Activated naive CD4-positive, alpha-beta T cell treated with Interleukin-2 at 50 U/mL for 16 hours (primary cell): Measurements from ENCODE around the gene PLA2G4B.

ENCODE experiments used
- DNase-seq: peaks from one replicate; pipeline ENCODE4 v3.0.0-alpha.2; 2020

PLA2G4B gene

DNA sequence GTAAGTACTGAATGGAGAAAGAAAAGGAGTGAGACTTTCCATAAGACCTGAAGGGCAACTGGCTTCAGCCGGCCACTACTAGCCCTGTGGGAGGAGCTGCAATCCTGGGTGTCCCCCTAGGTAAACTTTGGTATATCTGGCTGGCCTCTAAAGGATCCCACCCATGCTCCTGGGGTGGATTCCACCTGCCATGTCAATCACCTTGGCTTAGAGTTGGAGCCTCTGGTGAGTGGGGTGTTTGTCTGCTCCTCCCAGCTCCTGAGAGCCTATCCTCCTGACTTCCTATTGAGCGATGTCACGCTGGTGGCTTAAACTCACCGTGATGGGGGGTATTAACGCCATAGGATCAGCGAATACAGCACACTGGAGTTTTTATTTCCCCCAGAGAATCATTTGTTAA lies 52.6 kb downstream of the PLA2G4B start:
- no peak for DNase-seq

DNA sequence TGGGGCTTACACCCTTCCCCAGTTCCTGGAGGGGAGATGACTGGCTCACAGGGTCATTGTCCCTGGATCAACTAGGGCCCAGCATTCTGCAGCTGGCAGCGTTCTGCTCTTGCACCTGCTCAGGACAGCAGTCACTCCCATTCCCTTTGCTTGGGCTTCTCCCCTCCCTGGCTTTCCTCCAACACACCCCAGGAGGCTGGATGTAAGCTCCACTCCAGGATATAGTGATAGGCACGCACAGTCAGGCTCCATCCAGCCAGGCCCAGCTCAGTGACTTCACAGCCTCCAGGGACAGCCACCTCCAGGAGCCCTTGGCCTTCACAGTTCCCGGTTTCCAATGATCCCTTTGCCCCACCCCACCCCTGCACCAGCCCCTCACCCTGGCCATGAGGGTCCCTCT lies 53.3 kb downstream of the PLA2G4B start:
- DNase-seq: no peak

DNA sequence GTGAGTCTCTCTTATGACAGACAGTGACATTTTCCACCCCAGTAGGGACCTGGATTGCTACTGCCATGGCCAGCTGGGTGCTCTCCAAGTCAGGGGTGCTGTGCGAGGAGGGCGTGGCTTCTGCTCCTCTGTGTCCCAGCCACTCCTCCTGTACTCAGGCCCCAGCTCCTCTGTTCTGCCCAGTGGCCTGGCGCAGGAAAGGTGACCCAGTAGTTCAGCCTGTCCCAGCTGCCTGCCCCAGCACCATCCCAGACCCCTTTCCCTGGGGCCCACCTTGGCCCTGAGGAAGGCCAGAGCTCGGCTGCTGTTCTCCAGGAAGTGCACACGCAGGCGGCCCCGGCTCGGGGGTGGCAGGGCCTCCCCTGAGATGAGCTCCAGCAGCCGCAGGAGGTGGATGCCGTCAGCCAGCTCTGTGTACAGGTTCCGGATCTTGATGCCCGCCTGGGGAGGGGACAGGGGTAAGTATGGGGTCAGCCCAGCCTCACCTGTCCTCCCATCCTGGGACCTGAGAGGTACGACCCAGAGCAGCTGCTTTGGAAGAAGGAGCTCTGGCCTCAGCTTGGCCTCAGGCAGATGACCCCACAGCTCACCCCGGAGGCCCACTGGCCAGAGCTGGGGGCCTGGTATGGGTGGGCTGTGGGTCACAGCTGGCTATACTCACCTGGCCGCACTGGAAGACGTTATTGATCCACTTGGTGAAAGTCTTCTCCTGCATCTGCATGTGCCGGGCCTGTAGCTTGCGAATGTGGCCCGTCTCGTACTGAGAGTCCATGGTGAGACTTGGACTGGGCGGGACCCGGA lies 54.2 kb downstream of the PLA2G4B start:
- DNase-seq: peak; percentile 15

DNA sequence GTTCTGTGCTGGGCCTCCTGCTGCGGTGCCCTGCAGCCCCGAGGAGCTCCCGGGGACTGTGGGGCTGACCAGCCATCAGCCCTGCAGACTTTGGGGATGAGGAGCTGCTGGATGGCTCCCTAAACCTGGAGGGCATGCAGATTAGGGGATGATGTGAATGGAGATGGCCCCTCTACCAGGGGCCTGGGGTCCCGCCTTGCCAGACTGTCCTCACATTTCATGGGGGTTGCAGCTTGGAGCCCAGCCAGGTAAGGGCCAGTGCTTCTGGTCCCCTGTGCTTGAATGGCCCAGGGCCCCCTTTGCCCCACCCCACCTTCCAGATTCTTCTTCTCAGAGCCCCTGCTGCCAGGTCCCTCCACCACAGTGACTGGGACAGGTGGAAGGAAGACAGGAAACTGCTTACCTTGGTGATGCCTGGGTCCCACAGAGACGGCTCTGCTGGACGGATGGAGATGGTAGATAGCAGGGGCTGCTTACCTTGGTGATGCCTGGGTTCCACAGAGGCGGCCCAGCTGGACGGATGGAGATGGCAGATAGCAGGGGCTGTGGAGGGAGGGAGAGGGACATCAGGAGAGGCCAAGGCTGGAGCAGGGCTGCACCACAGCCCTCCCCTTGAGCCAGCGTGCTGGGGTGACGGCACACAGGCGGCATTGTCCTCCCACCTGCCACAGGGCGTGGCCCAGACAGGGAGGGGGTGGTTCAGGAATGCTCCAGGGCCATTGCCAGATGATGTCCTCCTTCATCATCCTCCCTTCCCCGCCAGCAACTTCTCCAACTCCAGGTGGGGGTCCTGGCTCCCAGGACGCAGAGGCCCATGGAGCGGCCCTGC lies 55.0 kb downstream of the PLA2G4B start, which contains the start of gene SPTBN5:
TSS of gene SPTBN5 (minus strand) at position 632 of the 829 bp plus-strand sequence. CDS start at position 76, 556 bp downstream.
- no peak for DNase-seq

DNA sequence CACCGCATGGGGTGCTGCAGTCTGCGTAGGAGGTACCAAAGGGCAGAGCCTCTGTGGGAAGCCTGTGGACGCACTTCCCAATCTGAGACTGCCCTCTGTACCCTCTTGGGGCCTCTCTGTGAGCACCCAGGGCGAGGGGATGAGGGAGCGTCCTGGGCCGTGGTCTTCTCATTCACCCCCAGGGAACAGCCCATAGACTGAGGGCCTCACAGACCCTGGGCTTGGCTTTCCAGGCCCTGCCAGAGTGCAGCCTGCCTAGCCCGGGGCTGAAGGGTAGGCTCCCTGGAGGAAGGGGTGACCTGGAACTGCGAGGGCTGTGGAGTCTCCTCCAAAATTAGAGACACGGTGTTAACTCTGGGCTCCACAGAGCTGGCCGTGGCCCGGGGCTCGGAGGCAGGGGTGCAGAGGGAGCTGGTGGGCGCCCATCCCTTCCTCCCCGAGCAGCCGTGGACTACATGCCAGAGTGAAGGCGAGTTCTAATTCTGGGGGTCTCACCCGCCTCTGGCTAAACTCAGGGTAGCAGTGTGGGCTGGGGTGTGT lies 55.7 kb downstream of the PLA2G4B start:
- no peak for DNase-seq

DNA sequence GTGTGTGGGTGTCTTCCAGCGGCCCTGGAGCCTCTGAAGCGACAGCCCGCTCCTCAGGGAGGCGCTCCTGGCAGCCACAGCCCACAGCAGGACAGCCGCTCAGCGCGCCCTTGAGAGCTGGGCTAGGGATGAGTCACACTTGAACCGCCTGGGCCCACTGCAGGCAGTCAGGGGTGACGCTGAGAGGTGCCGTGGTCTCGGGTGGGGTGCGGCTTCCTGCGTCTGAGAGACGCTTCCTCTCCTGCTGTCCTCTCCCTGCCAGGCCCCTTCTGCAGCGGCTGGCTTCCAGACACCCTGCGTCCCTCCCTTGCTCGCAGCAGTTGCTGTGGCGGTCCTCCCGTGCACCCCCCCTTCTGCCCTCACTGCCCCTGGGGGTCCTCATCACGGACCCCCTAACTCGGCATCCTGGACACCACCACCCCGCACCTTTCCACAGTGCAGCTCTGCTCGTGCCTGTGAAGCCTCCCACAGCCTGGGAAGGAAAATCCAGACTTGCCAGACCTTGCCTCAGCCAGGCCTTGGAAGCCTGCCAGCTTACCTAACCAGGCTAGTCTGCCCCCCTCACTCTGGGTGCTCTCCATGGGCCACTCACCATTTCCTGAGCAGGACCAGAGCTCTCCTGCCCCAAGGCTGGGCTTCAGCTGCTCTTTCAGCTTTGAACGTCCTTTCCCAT lies 56.3 kb downstream of the PLA2G4B start:
- peak; percentile 79 for DNase-seq

DNA sequence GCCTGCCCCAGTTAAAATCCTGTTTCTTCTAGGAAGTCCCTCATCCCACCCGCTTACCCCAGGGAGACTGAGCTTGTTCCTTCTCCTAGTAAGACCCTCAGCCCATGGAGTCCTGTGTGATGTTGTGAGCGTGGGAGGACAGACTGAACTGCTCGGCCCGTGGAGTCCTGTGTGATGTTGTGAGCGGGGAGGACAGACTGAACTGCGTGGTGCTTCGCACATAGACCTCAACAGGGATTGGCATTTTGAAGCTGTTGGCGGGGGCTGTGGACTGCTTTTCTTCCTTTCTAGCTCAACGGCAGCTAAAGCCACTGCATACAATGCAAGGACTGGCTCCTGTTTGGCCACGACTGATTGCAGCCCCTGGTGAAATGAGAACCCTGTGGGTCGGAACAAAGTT lies 56.8 kb downstream of the PLA2G4B start:
- no peak for DNase-seq

DNA sequence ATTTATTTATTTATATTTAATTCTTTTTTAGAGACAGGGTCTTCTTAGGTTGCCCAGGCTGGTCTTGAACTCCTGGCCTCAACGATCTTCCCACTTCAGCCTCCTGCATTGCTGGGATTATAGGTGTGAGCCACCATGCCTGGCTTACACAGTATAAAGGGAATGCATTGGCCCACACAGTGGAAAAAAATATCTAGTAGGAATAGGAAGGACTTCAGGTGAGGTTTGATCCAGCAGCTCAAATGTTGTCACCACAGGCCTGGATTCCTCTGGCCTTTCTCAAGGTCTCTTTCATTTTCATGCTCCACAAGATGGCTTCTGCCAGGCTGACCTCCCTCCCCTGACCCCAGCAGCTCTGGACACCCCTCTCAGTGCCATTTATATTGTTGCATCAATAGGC lies 57.3 kb downstream of the PLA2G4B start:
- DNase-seq: no peak

DNA sequence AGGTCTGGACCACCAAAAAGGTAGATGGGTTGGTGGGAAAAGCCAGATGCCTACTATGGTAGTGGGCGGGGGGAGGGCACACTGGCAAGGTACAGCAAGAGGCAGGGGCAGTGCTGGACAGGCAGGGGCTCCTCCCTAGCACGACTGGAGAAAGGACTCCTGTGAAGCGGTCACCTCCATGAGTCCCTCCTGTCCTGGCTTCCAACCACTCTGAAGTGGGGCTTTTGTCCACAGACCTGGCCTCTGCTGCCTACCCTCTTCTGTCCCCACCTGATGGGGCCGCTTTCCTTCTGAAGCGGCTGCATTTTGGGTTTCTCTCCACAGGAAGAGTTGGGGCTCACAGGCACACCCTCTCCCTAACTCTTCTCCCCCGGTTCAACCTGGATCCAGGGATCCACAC lies 57.9 kb downstream of the PLA2G4B start:
- DNase-seq: no peak

DNA sequence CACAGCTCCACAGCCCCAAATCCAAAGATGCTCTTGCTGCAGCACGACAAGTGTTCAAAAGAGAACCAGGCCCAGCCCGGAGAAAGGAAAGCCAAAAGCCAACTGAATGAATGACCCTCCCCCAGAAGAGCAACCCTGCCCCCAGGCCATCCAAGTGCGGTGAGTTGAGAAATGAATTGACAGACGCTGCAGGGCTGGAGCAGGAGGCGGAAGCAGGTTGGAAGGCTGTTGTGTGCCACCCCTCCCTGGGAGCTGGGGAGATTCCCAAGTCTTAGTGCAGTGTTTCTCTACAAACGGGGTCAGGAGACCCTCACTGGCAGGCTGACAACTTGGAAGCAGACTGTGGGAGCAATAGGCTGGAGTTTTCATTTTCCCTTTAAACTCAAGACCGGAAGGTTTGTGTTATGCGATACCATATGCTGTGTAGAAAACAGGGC lies 58.7 kb downstream of the PLA2G4B start:
- DNase-seq: no peak
